Upper lobe of left lung (tissue), 6 donors: ENCODE results near the gene EIF4E1B. TPM values are rescaled to one million over a fixed set of nuclear protein-coding genes. Genes with fewer than 3 reads are reported as not detected.

Experiments
- ATAC-seq, 2 donors: fragments of 200-7000 bp; cut with Tn5 transposase; one replicate each; pipeline ENCODE4 v1.9.1; 2022; ENCODE audit warnings: mild to moderate bottlenecking in 2 of 2, moderate library complexity in 2 of 2; ENCODE audit not compliant: low FRiP score in 2 of 2
- DNase-seq, 2 donors: peaks; one replicate each; pipeline ENCODE4 v3.0.0-alpha.2; 2019 to 2020
- H3K27ac ChIP-seq, 4 donors: fragments of 200-600 bp; sonication (generic); one replicate each; pipeline ENCODE4 v1.5.1; 2016 to 2019
- H3K27me3 ChIP-seq, 4 donors: fragments of 200-600 bp; sonication (generic); one replicate each; pipeline ENCODE4 v1.5.1; 2017 to 2019
- H3K36me3 ChIP-seq, 4 donors: fragments of 200-600 bp; sonication (generic); one replicate each; pipeline ENCODE4 v1.5.1; 2016 to 2019
- H3K4me1 ChIP-seq, 4 donors: fragments of 200-600 bp; sonication (generic); one replicate each; pipeline ENCODE4 v1.5.1; 2018 to 2019
- H3K4me3 ChIP-seq, 4 donors: fragments of 200-600 bp; sonication (generic); one replicate each; pipeline ENCODE4 v1.5.1; 2017 to 2019; ENCODE audit warnings: mild to moderate bottlenecking in 2 of 4, moderate library complexity in 1 of 4
- H3K9me3 ChIP-seq, 4 donors: fragments of 200-600 bp; sonication (generic); one replicate each; pipeline ENCODE4 v1.5.1; 2018 to 2019
- EP300 ChIP-seq, 4 donors: sonication (generic); formaldehyde crosslinking; IDR thresholded peaks; one replicate each; pipeline ENCODE4 v1.5.1; 2017; ENCODE audit warnings: antibody characterized with exemption in 4 of 4, control low read depth in 2 of 4
- POLR2A ChIP-seq, 4 donors: fragments of 450-650 bp; IDR thresholded peaks; one replicate each; pipeline ENCODE4 v1.5.1; 2016 to 2017; ENCODE audit warnings: antibody characterized with exemption in 4 of 4, mild to moderate bottlenecking in 2 of 4
- POLR2AphosphoS5 ChIP-seq, 2 donors: sonication (generic); formaldehyde crosslinking; IDR thresholded peaks; one replicate each; pipeline ENCODE4 v1.5.1; 2017; ENCODE audit warnings: antibody characterized with exemption in 2 of 2
- WGBS, 2 donors: methylation state at CpG; one replicate each; pipeline ENCODE4 v1.1.5; 2017 to 2018; 5-methylcytosine and 5-hydroxymethylcytosine counted together
- total RNA-seq, 6 donors: library from RNA; depleted of rRNA in 4 of 6; stranded (reverse); fragments of >200 nt in 4 of 6; gene quantifications; one replicate each; pipeline versions ENCODE4 v1.1.0 to v1.2.1, GENCODE V29; 2016 to 2021
- TF ChIP-seq, protein P1 (sequence below), 6 experiments: fragments of 450-650 bp in 4 of 6; fragments of 200-600 bp in 2 of 6; sonication (generic) in 2 of 6; IDR thresholded peaks; one replicate each; pipeline ENCODE4 v1.5.1; 2016 to 2019; ENCODE audit warnings: antibody characterized with exemption in 6 of 6
- donor health status: DM: no; HTN: no; CAD: no; lungs with moderate emphysema.
- donor health status: DM: no; HTN: yes; CAD: no; lungs with severe emphysema.

EIF4E1B gene
- total RNA-seq, 6 donors from 2014 or later: not detected

DNA sequence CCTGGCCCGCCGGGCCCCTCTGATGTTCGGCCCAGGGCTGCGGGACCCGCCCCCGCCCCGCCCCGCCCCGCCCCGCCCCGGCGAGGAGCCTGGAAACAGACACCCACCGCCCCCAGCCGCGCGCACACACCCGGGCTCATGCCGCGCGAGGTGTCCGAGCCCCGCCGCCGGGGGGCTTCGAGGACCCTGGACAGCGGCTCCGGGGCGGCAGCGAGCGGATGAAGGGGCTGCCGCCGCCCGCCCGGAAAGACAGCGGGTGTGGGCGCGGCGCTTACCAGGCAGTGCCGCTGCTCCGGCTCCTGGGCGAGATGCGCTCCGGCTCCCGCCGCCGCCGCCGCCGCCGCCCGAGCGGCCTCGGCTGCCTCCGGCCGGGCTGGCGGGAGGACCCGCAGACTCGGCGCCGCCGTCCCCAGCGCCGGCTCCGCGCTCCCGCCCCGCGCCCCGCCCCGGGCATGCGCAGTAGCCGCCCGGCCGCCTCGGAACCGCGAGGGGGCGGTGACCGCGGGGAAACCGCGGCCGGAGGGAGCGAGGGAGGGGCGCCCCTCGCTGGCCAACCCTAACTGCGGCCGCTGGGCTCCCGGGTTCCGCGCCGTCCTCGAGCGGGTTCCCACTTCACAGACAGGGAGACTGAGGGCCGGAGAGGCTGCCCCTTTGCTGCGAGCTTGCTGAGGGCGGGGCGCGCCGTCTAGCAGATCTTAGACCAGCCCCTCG is 20.6 kb upstream of the EIF4E1B start, which contains the start of gene GPRIN1:
TSS of gene GPRIN1 (minus strand) at position 433 of the 711 bp plus-strand sequence. CDS start 10,322 bp downstream, outside the sequence.
- no peaks in the 10 kb centered on the region for H3K9me3 ChIP-seq
- no peaks in the 10 kb centered on the region for H3K36me3 ChIP-seq
- peaks cover 0 to 5% (median 1%) of the 10 kb centered on the region in 4 donors for H3K27me3 ChIP-seq
- ATAC-seq (peak in 1 of 2 donors; percentile 92), DNase-seq (peak; percentile 42 to 94)
- peaks cover 6 to 20% (median 11%) of the 10 kb centered on the region in 4 donors for H3K4me1 ChIP-seq
- TF ChIP-seq POLR2AphosphoS5 (IDR thresholded peaks at IDR 0.05): no peak
- TF ChIP-seq, protein P1, sequence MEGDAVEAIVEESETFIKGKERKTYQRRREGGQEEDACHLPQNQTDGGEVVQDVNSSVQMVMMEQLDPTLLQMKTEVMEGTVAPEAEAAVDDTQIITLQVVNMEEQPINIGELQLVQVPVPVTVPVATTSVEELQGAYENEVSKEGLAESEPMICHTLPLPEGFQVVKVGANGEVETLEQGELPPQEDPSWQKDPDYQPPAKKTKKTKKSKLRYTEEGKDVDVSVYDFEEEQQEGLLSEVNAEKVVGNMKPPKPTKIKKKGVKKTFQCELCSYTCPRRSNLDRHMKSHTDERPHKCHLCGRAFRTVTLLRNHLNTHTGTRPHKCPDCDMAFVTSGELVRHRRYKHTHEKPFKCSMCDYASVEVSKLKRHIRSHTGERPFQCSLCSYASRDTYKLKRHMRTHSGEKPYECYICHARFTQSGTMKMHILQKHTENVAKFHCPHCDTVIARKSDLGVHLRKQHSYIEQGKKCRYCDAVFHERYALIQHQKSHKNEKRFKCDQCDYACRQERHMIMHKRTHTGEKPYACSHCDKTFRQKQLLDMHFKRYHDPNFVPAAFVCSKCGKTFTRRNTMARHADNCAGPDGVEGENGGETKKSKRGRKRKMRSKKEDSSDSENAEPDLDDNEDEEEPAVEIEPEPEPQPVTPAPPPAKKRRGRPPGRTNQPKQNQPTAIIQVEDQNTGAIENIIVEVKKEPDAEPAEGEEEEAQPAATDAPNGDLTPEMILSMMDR (IDR thresholded peaks at IDR 0.05): peak in 4 of 6 experiments; percentile 19 to 60 (median 41)
- no peak for TF ChIP-seq EP300 (IDR thresholded peaks at IDR 0.05)
- no peak for TF ChIP-seq POLR2A (IDR thresholded peaks at IDR 0.05)
- H3K4me3 ChIP-seq: peak within 1 kb of the TSS; percentile 72 to 89 (median 78)
- peak within 1 kb of the TSS in 1 of 4 donors; percentile 64 for H3K27ac ChIP-seq
- 0 to 2% methylated on average over 5 to 42 of the region's 101 CpGs for WGBS, 2 donors

DNA sequence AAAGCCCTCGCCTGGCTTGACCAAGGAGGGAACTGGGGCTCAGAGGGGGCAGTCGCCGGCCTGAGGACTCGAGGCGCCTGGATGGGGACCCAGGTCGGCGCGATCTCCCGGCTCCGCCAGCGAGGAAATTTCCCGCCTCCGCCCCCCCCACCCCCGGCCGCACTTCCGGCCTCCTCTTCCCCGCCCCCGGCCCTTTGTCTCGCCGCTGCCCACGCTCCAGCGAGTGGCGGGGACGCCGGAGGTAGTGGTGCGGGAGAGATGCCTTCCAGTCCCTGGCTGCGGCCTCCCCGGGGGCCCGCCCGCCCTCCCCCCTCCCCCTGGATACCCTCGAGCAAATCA is 20.1 kb upstream of the EIF4E1B start:
- Histone ChIP-seq H3K4me1 (peaks cover 6 to 20% (median 11%) of the 10 kb centered on the region in 4 donors), H3K36me3 (no peaks in the 10 kb centered on the region), H3K27ac (peak overlapping the region in 1 of 4 donors; percentile 64), H3K9me3 (no peaks in the 10 kb centered on the region), H3K4me3 (peak overlapping the region; percentile 72 to 89 (median 78)), H3K27me3 (peaks cover 0 to 5% (median 1%) of the 10 kb centered on the region in 4 donors)
- TF ChIP-seq POLR2AphosphoS5 (IDR thresholded peaks at IDR 0.05) (no peak), POLR2A (IDR thresholded peaks at IDR 0.05) (no peak)
- WGBS, 2 donors: 0 to 3% methylated on average over 2 to 25 of the region's 31 CpGs
- DNase-seq: peak in 1 of 2 donors; percentile 76
- ATAC-seq: no peak

DNA sequence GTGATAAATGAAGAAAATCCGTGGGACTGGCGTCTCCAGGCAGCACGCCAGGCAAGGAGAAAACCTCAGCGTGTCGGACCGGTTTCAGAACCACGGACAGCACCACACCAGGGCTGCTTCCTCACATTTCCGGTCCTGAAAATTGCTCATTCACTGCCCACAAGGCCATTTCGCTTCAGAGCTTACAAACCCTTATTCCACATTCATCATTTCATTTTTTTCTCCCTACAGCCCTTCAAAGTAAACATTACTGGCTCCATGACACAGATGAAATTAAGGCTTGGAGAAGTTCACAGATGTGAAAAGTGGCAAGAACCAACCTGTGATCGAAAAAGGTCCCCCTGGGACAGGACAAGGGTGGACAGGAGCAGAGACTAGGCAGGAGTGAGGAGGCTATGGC is 19.0 kb upstream of the EIF4E1B start:
- Histone ChIP-seq H3K9me3 (no peaks in the 10 kb centered on the region), H3K4me3 (no peak overlapping the region), H3K36me3 (no peaks in the 10 kb centered on the region), H3K4me1 (peaks cover 6 to 20% (median 11%) of the 10 kb centered on the region in 4 donors), H3K27me3 (peaks cover 0 to 5% (median 1%) of the 10 kb centered on the region in 4 donors), H3K27ac (no peak overlapping the region)
- no peak for ATAC-seq
- DNase-seq: peak in 1 of 2 donors; percentile 42
- WGBS, 2 donors: 11 to 12% methylated on average over 10 of the region's 10 CpGs
- no peak for TF ChIP-seq POLR2AphosphoS5 (IDR thresholded peaks at IDR 0.05)
- TF ChIP-seq, protein P1 (IDR thresholded peaks at IDR 0.05): no peak
- TF ChIP-seq POLR2A (IDR thresholded peaks at IDR 0.05): no peak
- TF ChIP-seq EP300 (IDR thresholded peaks at IDR 0.05): no peak

DNA sequence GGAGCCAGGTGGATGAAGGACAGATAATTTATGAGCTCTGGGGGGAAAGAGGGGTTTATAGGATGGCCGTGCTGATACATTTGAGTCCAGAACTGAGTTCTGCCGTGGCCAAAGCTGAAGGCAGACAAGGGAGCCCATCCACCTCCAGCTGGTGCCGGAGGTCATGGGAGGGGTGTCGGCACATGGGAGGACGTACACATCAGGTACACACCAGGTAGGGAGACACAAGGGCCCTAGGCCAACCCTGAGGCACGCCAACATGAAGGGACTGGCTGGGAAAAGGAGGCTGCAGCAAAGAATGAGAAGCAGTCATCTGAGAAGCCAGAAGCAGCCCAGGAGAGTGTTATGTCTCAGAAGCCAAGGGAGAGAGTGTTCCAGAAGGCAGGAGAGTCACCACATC is 18.5 kb upstream of the EIF4E1B start:
- WGBS, 2 donors: 89 to 90% methylated on average over 6 of the region's 6 CpGs
- H3K4me1 ChIP-seq: peaks cover 6 to 20% (median 11%) of the 10 kb centered on the region in 4 donors

DNA sequence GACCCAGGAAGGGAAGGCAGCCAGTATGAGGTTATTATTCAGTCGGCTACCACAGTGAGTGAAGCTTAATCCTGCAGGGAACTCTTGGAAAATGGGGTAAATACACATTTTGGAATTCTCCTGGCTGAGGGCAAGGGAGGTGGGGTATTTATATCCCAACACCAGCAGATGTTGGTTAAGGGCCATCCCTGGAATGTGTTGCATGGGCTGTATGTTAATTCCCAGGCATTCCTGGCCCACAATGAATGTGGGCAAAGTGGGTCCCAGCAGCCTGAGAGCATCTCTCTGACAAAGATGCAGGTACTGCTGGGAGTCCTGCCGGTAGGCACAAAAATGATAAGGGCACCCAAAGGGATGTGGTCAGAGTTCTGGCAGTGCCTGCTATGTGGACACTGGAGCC is 17.6 kb upstream of the EIF4E1B start:
- H3K27ac ChIP-seq: no peak overlapping the region
- peaks cover 0 to 6% (median 2%) of the 10 kb centered on the region in 4 donors for H3K27me3 ChIP-seq
- no peak for DNase-seq
- no peak overlapping the region for H3K4me3 ChIP-seq
- WGBS, 2 donors: 43 to 64% methylated on average over 2 of the region's 2 CpGs
- ATAC-seq: no peak
- TF ChIP-seq POLR2AphosphoS5 (IDR thresholded peaks at IDR 0.05) (no peak), POLR2A (IDR thresholded peaks at IDR 0.05) (no peak), EP300 (IDR thresholded peaks at IDR 0.05) (no peak)
- TF ChIP-seq, protein P1 (IDR thresholded peaks at IDR 0.05): no peak
- H3K36me3 ChIP-seq: no peaks in the 10 kb centered on the region
- H3K9me3 ChIP-seq: no peaks in the 10 kb centered on the region
- H3K4me1 ChIP-seq: peaks cover 6 to 20% (median 11%) of the 10 kb centered on the region in 4 donors

More for the DNA sequence above, 18.5 kb upstream of the EIF4E1B start:
- H3K9me3 ChIP-seq: no peaks in the 10 kb centered on the region
- DNase-seq: no peak
- H3K4me3 ChIP-seq: no peak overlapping the region
- peaks cover 0 to 5% (median 1%) of the 10 kb centered on the region in 4 donors for H3K27me3 ChIP-seq
- ATAC-seq: no peak
- no peaks in the 10 kb centered on the region for H3K36me3 ChIP-seq
- H3K27ac ChIP-seq: no peak overlapping the region
- TF ChIP-seq, protein P1 (IDR thresholded peaks at IDR 0.05): no peak
- TF ChIP-seq POLR2AphosphoS5 (IDR thresholded peaks at IDR 0.05) (no peak), EP300 (IDR thresholded peaks at IDR 0.05) (no peak), POLR2A (IDR thresholded peaks at IDR 0.05) (no peak)
